H1 (cell line): Measurements from ENCODE around the gene NBAS. TPM values are rescaled to one million over a fixed set of nuclear protein-coding genes. Genes with fewer than 3 reads are reported as not detected.

Experiments
- CTBP2 ChIP-seq: IDR thresholded peaks from 2 replicates; pipeline ENCODE4 v1.7.0; 2011; ENCODE audit warnings: borderline replicate concordance, mild to moderate bottlenecking, moderate library complexity, mixed read lengths, low read length; ENCODE audit not compliant: insufficient read depth, insufficient read length
- POLR2A ChIP-seq, 2 experiments: IDR thresholded peaks; 1 replicate in 1 of 2; 2 replicates in 1 of 2; pipeline ENCODE4 v1.6.1; 2011; ENCODE audit warnings: low read depth in 2 of 2, low read length in 2 of 2, mild to moderate bottlenecking in 2 of 2; ENCODE audit errors: control extremely low read depth in 1 of 2
- TEAD4 ChIP-seq: IDR thresholded peaks from 2 replicates; pipeline ENCODE4 v1.6.1; 2012; ENCODE audit warnings: low read depth, low read length, inconsistent platforms, mixed read lengths
- polyA plus RNA-seq, 7 experiments: library from polyadenylated mRNA; depleted of rRNA in 3 of 7; stranded (reverse) in 5 of 7; unstranded in 2 of 7; fragments of >200 nt in 5 of 7; fragments of 200-250 nt in 2 of 7; gene quantifications; 1 replicate in 5 of 7; 2 replicates in 1 of 7; 4 replicates in 1 of 7; pipeline versions ENCODE4 v1.2.1 to v1.2.3, GENCODE V29; 2011 to 2013; ENCODE audit warnings: missing spikeins in 2 of 7, mixed read lengths in 2 of 7
- total RNA-seq: library from RNA; stranded (reverse); fragmentation: NEBNext Ultra II Directional; extraction: Animal tissue kit (Norgen Biotek cat#: 25700); gene quantifications from 2 replicates; pipeline ENCODE4 v1.2.1, GENCODE V29; 2021

Gene NBAS
- total and polyA plus RNA-seq, 2 of the 8 experiments (the other 6 are each of a cell fraction or from before 2014, with no cell fraction given): 19.6 to 34.8 TPM

DNA sequence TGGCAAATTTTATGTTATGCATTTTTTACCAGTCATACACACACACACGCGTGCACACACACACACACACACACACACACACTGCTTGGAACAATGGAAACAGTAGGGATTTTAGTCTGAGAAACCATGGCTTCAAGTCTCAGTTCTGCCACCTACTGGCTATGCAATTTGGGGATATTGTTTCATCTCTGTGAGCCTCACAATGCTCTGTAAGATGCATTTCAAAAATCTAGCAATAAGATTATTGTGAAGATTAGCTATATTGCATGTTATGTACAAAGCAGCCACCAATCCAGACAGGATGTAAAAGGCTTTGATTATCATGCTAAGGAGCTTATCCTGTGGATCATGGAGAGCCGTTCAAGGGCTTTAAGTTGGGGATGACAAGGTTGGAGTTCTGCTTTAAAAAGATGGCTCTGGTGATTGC, 401.4 kb downstream of the NBAS start (continued):
- TF ChIP-seq POLR2A (IDR thresholded peaks at IDR 0.05; ENCODE audit: control extremely low read depth in 1 of 2, low read depth in 2 of 2, low read length in 2 of 2): no peak
- no peak for TF ChIP-seq CTBP2
- no peak for TF ChIP-seq TEAD4
